Lower leg skin (tissue), 3 donors: ENCODE measurements around the gene ABHD17A.

Experiments used
- CTCF ChIP-seq, 3 donors: fragments of 450-650 bp; IDR thresholded peaks; one replicate each; pipeline ENCODE4 v1.5.1; 2016; ENCODE audit warnings: antibody characterized with exemption in 3 of 3, mild to moderate bottlenecking in 3 of 3, moderate library complexity in 2 of 3
- POLR2A ChIP-seq, 2 donors: fragments of 450-650 bp; IDR thresholded peaks; one replicate each; pipeline ENCODE4 v1.6.1; 2016 to 2017; ENCODE audit warnings: antibody characterized with exemption in 2 of 2, mild to moderate bottlenecking in 1 of 2, moderate library complexity in 1 of 2

GRCh38 chr19:1889907-1890306 lies 4.6 kb upstream of the ABHD17A start:
- no peak for TF ChIP-seq CTCF (IDR thresholded peaks at IDR 0.05)
- no peak for TF ChIP-seq POLR2A (IDR thresholded peaks at IDR 0.05)
